Hepatocyte (in vitro differentiated cells): ENCODE measurements around the gene PGAM4. TPM values are rescaled to one million over a fixed set of nuclear protein-coding genes. Genes with fewer than 3 reads are reported as not detected.

Source experiments
- DNase-seq: peaks from one replicate; pipeline ENCODE4 v3.0.0-alpha.2; 2016; ENCODE audit warnings: low spot score
- H2AFZ ChIP-seq: fragments of 200-600 bp; sonication (generic); 2 replicates; pipeline ENCODE4 v1.6.0; 2016; ENCODE audit warnings: antibody characterized with exemption, mild to moderate bottlenecking
- H3K27ac ChIP-seq: fragments of 200-600 bp; sonication (generic); 2 replicates; pipeline ENCODE4 v1.5.1; 2016; ENCODE audit warnings: mild to moderate bottlenecking
- H3K27me3 ChIP-seq: fragments of 200-600 bp; sonication (generic); 2 replicates; pipeline ENCODE4 v1.6.1; 2016
- H3K36me3 ChIP-seq: fragments of 200-600 bp; sonication (generic); replicated peaks from 2 replicates; pipeline ENCODE4 v1.5.1; 2016; ENCODE audit warnings: low read depth; ENCODE audit not compliant: insufficient read depth
- H3K4me1 ChIP-seq: fragments of 200-600 bp; sonication (generic); 2 replicates; pipeline ENCODE4 v1.5.1; 2016; ENCODE audit warnings: mild to moderate bottlenecking, moderate library complexity; ENCODE audit not compliant: insufficient read depth
- H3K4me2 ChIP-seq: fragments of 200-600 bp; sonication (generic); 2 replicates; pipeline ENCODE4 v1.6.0; 2016
- H3K4me3 ChIP-seq: fragments of 200-600 bp; sonication (generic); 2 replicates; pipeline ENCODE4 v1.5.1; 2016; ENCODE audit warnings: mild to moderate bottlenecking
- H3K79me2 ChIP-seq: fragments of 200-600 bp; sonication (generic); 2 replicates; pipeline ENCODE4 v1.6.0; 2017; ENCODE audit warnings: mild to moderate bottlenecking
- H3K9me2 ChIP-seq: fragments of 200-600 bp; sonication (generic); replicated peaks from 2 replicates; pipeline ENCODE4 v1.6.0; 2017; ENCODE audit warnings: mild to moderate bottlenecking; ENCODE audit not compliant: insufficient read depth
- H3K9me3 ChIP-seq: fragments of 200-600 bp; sonication (generic); 2 replicates; pipeline ENCODE4 v1.5.1; 2016; ENCODE audit warnings: low read depth, mild to moderate bottlenecking
- H4K20me1 ChIP-seq: fragments of 200-600 bp; sonication (generic); 2 replicates; pipeline ENCODE4 v1.6.0; 2016; ENCODE audit warnings: mild to moderate bottlenecking; ENCODE audit not compliant: insufficient read depth, poor library complexity, severe bottlenecking
- EZH2 ChIP-seq: fragments of 200-600 bp; sonication (generic); IDR thresholded peaks from 2 replicates; pipeline ENCODE4 v1.6.1; 2016; ENCODE audit warnings: antibody characterized with exemption, mild to moderate bottlenecking, borderline replicate concordance
- EZH2phosphoT487 ChIP-seq: fragments of 200-600 bp; sonication (generic); IDR thresholded peaks from one replicate; pipeline ENCODE4 v1.6.1; 2018; ENCODE audit warnings: antibody characterized with exemption, mild to moderate bottlenecking, low read depth, moderate library complexity; ENCODE audit not compliant: unreplicated experiment, severe bottlenecking
- WGBS: methylation state at CpG from one replicate; pipeline ENCODE4 v1.1.6; 2016; ENCODE audit warnings: low lambda C conversion rate; ENCODE audit errors: missing lambda C conversion rate; 5-methylcytosine and 5-hydroxymethylcytosine counted together
- polyA plus RNA-seq: library from polyadenylated mRNA; unstranded; fragments of >200 nt; fragmentation: Nextera tagmentation; extraction: Ambion mirVana; gene quantifications from 2 replicates; pipeline ENCODE4 v1.2.1, GENCODE V29; 2016
- total RNA-seq: library from RNA; depleted of rRNA; stranded (reverse); fragments of >200 nt; gene quantifications from 2 replicates; pipeline ENCODE4 v1.2.3, GENCODE V29; 2014
- TF ChIP-seq, protein P1 (sequence below): fragments of 200-600 bp; sonication (generic); IDR thresholded peaks from 2 replicates; pipeline ENCODE4 v1.5.1; 2016; ENCODE audit warnings: antibody characterized with exemption, mild to moderate bottlenecking; ENCODE audit not compliant: poor library complexity

Gene PGAM4
- total and polyA plus RNA-seq, 2 experiments from 2014 or later, result not detected

DNA sequence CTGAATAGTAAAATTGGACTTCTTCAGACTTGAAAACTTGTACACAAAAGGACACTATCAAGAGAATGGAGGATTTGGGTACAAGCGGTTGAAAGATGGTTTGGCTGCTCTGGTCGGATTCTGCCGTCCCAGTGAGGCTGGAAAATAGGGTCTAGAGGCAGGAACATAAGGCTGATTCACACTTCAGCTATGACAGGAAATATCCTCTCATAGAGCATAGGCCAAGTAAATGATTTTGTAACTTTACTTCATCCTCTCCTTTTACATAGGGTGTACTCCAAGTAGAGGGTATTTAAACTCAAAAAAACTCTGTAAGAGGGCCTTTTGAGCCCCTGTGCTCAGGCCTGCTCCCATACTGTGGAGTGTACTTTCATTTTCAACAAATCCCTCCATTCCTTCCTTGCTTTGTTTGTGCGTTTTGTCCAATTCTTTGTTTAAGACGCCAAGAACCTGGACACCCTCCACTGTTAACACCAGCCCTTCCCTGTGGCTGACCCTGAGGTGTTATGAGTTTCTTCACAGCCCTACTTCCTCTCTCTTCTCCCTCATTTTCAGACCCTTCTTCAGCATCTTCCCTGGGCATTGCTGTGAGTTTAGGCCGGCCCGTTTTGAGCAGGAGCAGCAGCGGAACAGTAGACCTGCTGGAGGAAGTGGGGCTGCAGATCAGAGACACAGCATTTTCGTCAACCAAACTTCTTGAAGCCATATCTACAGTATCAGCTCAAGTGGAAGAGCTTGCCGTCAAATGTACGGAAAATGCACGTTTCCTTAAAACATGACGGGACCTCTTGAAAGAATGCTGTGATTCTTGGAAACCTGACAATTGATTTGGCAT is 7.2 kb downstream of the PGAM4 start:
- Histone ChIP-seq H3K4me1 (no peaks in the 10 kb centered on the region), H3K27ac (no peak overlapping the region), H3K9me2 (no peaks in the 10 kb centered on the region), H3K27me3 (no peaks in the 10 kb centered on the region), H3K4me3 (no peak overlapping the region), H3K79me2 (no peaks in the 10 kb centered on the region), H3K9me3 (no peaks in the 10 kb centered on the region), H2AFZ (no peak overlapping the region), H3K36me3 (no peaks in the 10 kb centered on the region), H4K20me1 (no peaks in the 10 kb centered on the region), H3K4me2 (no peak overlapping the region)
- no peak for TF ChIP-seq EZH2phosphoT487
- TF ChIP-seq, protein P1, sequence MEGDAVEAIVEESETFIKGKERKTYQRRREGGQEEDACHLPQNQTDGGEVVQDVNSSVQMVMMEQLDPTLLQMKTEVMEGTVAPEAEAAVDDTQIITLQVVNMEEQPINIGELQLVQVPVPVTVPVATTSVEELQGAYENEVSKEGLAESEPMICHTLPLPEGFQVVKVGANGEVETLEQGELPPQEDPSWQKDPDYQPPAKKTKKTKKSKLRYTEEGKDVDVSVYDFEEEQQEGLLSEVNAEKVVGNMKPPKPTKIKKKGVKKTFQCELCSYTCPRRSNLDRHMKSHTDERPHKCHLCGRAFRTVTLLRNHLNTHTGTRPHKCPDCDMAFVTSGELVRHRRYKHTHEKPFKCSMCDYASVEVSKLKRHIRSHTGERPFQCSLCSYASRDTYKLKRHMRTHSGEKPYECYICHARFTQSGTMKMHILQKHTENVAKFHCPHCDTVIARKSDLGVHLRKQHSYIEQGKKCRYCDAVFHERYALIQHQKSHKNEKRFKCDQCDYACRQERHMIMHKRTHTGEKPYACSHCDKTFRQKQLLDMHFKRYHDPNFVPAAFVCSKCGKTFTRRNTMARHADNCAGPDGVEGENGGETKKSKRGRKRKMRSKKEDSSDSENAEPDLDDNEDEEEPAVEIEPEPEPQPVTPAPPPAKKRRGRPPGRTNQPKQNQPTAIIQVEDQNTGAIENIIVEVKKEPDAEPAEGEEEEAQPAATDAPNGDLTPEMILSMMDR, result no peak
- TF ChIP-seq EZH2, result no peak
- WGBS, result 83% methylated on average over 13 of the region's 13 CpGs
- DNase-seq, result no peak

DNA sequence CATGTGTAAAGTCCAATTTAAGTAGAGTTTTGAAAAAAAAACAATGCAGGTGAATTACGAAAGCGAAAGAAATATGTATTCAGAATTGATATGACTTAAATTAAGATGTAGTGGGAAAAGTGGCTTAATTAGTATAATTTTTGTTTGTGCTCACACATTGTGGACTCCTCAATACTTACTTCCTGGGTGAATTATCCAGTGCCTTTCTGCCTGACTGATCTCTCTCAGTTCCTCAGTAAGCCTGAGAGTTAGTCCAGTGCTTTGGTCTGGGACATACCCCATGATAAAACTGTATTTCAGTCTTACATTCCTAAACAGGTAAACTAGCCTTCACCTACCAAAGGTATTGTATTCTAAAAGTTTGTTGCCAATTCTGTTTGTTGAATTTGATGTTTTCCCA is 8.4 kb downstream of the PGAM4 start:
- H3K79me2 ChIP-seq, result no peaks in the 10 kb centered on the region
- H3K9me2 ChIP-seq, result no peaks in the 10 kb centered on the region
- H3K4me3 ChIP-seq, result no peak overlapping the region
- H4K20me1 ChIP-seq, result no peaks in the 10 kb centered on the region
- 92% methylated on average over 2 of the region's 2 CpGs for WGBS
- TF ChIP-seq, protein P1, result no peak
- TF ChIP-seq EZH2 (no peak), EZH2phosphoT487 (no peak)
- no peaks in the 10 kb centered on the region for H3K9me3 ChIP-seq
- no peaks in the 10 kb centered on the region for H3K36me3 ChIP-seq
- H3K4me2 ChIP-seq, result no peak overlapping the region
- H3K4me1 ChIP-seq, result no peaks in the 10 kb centered on the region
- H3K27ac ChIP-seq, result no peak overlapping the region
- no peak overlapping the region for H2AFZ ChIP-seq
- no peak for DNase-seq
- no peaks in the 10 kb centered on the region for H3K27me3 ChIP-seq

DNA sequence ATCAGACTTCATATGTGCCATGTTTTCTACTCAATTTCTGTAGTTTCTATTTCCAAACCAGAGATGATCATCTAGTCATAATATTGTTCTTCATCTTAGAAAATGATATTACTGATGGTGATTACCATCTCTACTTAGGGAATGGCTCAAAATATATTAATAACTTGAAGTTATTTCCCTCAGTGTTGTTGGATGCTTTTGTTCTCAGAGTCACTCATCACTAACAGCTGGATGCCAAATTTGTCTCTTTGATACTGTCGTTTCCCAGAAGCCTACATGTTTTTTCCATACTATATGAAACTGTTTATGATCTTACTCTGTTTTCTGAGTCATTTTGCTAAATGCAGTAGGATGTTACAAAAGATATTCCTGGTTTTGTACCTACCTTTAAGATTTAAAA is 8.9 kb downstream of the PGAM4 start:
- WGBS, result 46% methylated on average over 1 of the region's 1 CpG
- Histone ChIP-seq H3K36me3 (no peaks in the 10 kb centered on the region), H3K4me2 (no peak overlapping the region), H3K4me1 (no peaks in the 10 kb centered on the region), H3K9me2 (no peaks in the 10 kb centered on the region), H3K27ac (no peak overlapping the region), H3K79me2 (no peaks in the 10 kb centered on the region), H3K27me3 (no peaks in the 10 kb centered on the region), H2AFZ (no peak overlapping the region), H3K9me3 (no peaks in the 10 kb centered on the region), H3K4me3 (no peak overlapping the region), H4K20me1 (no peaks in the 10 kb centered on the region)
- TF ChIP-seq, protein P1, result no peak
- TF ChIP-seq EZH2, result no peak
- no peak for TF ChIP-seq EZH2phosphoT487
- DNase-seq, result no peak
